GM18909 (cell line): Measurements from ENCODE around the gene FTO.

Experiments used
- ATAC-seq: cut with Tn5 transposase; IDR thresholded peaks from one replicate; pipeline ENCODE4 v1.9.1; 2021; ENCODE audit warnings: mild to moderate bottlenecking; ENCODE audit not compliant: unreplicated experiment, poor library complexity

Gene FTO

DNA sequence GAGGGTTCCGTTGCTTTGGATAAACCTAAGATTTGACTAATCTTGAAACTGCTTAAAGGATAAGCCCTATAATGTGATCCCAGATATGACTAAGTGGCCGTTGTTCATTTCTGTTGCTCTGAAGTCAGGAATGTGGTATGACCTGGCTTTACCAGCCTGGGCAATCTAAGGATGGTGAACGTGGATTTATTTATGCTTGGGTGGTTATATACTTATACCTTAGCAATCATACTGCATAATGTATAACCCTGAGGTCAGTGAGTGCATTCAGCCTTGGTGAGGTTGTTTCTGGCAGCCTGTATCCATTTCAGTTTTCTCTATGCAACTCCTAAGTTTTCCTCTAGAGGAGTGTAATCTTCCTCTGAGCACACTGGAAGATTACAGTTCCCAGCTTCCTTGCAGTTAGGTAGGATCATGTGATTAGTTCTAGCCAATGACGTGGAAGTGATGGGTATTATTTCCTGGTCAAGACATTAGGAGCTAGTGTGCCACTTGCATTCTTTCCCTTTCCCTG lies 41.9 kb downstream of the FTO start:
- ATAC-seq: no peak

DNA sequence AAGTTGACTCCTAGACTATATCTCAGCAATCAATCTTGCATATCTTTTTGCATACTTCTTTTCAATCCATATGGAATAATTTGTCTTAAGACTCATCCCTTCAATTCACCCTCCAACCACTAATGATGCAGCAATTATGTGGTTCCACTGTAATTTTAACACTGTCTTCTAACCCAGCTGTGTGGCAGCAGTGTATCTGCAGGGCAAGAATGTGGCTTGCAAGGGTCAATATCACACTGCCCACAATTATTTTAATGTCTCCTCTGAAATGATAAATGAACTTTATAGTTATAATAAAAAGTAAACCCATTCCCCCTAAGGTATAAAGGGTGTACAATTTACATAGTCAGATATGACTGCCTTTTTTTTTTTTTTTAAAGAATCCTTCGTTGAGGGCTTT lies 48.6 kb downstream of the FTO start:
- no peak for ATAC-seq

DNA sequence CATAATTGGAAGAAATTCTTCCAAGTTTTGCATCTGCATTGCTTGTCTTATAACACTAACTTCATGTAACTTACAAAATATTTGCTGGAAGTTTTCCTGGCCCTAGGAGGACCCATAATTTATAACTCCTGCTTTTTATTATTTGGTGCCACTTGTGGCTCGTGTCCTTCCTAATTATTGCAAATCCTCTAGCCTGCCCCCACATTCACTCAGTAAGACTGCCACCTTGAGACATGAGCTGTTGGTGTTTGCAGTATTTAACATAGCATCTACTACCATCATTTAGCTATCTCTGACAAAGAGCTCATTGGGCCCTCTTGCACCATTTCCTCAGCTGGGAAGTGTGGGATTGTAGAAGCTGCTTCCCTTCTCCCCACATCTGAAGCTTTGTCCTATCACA lies 49.5 kb downstream of the FTO start:
- no peak for ATAC-seq

DNA sequence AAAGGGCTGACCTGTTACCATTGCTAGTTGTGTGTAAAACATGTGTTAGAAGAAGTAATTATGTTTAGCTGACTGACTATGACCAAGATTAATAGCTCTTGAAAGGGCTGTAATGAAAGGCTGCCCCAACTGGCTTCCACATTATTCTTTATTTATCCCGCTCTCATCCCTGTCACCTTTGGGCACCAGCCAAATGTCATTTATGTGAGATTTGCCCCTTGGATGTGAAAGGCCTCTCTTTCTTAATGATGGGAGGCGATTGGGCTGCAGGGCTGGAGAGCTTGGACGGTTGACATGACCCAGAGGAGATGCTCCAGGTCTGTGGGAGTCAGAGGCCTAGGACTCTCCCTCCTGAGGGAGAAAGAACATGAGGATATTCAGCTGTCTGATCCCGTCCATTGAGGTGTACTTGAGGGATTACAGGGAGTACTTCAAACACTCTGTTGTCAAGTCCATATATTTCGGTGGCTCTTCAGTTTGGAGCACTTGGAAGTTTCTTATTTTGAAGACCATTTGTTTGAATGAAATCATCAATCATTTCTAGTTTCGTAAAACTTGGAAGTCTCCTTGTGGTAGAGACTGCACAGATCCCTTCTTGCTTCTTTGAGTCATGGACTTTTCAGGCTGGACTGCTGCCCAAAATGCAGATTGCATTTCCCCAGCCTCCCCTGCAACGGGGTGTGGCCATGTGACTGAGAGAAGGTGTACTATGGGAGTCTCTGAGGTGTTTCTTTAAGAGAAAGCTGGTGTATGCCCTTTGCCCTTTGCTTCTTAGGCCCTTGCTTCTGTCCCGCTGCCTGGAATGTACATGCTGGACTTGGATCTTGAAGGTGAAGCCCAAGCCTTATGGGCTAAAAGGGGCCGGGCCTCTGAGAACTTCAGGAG lies 51.3 kb downstream of the FTO start:
- no peak for ATAC-seq

DNA sequence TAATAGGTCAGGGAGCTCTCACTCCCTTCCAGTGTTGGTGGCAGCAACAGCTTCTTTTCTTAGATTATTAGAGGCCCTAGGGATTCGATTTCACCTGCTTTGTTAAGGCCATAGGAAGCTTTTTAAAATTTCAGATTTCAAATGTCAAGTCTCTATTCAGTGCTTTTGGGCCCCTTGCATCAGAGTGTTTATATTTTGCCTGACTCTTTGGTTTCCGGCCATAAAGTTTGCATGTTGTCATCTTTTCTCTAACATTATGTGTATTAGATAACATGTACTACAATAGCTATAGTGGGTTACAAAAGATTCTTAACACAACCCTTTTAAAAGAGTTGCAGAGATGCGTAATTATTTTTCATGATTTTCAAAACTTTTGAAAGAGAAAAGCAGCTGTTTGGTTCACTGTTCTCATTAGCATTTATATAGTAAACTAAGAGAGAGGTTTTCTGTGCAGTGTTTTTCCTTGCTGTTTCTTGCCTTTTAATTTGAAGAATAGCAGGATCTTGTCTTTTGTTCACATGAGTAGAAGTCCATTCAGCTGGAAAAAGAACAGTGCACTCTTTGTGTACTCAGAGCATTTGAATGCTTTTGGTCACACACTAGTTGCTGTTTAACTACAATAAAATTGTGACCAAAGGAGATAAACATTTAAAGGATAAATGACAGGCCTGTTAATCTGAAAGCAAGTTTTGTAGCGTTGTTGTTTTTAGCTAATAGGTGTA lies 52.5 kb downstream of the FTO start:
- ATAC-seq: no peak

DNA sequence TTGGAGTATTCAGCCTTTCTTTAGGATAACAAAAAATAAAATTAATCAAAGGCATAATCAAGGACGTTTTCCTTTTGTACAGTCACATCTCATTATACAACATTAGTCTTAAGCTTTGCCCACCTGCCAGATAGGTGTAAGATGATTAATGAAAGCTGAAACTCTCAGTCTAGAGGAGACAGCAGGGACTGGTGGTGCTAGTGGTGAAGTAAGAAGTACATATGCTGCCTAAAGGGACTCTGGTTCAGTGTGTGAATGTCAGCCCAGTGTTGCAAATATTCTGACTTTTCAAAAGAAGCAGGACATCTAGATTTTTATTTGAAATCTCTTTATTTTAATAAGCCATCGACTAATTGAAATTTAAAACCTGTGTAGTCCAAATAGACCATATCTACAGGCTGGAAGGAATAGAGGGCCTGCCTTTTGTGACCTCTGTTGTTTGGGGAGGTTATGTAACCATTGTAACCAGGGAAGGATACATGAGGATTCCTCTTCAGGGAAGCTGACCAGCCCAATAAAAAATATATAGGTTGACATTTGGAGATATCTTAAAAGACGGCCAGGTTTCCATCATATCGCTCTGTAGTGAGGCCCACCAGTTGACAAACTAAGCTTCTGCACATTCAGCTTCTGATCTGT lies 54.1 kb downstream of the FTO start:
- ATAC-seq: no peak

DNA sequence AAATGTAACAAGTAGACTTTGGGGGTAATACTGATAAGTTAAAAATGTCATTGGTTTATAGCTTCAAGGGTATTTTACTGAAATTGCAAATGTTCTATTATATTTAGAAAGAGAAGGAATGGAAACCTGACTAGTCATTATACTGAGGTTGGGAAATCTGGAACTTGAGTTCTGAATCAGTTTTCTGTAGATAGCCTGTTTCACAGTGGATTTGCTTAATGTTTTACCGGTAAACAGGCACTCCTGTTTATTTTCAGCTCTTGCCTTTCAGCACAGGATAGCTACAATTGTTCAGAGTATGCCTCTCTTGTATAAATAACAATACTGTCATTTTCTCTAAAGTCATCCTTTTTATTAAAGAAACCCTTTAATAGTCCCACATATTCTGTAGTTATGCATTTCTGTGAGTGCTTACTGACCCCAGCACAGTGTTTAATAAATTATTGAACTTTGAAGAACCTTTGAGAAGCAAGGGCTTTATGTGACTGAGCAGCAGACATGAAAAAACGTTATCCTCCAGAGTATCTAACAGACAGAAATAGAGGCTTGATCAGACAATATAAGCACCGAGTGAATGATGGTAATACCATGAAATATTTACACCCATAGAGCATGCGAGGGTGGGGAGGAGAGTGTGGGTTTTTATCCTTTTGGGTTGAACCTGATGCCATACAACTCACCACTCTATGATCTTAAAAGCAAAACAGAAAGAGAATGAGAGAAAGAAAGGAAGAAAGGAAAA lies 58.2 kb downstream of the FTO start:
- ATAC-seq: peak; percentile 45

DNA sequence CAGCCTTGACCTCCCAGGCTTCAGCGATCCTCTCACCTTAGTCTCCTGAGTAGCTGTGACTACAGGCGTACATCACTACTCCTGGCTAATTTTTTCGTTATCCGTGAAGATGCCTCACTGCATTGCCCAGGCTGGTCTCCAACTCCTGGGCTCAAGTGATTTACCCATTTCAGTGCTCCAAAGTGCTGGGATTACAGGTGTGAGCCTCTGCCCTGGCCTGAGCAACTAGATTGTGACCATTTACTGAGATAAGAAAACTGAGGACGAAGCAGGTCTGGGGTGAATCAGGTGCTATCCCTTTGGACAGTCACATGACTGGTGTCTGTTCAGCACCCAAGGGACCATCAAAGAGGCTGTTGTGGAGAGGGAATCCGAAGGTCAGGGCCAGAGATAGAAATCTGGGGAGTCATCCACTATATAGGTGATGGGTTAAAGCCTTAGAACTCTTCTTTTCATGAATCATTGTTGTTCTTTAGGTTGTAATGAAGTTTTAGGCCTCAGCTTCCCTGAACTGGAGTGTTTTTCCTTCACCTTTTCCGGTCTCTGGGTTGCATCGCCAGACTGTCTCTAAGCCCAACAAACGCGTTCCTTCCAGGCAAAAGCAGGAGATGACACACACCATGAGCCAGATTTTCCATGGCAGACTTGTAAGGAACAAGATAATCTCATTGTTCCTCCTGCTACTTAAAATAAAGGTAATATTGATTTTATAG lies 62.5 kb downstream of the FTO start:
- no peak for ATAC-seq

DNA sequence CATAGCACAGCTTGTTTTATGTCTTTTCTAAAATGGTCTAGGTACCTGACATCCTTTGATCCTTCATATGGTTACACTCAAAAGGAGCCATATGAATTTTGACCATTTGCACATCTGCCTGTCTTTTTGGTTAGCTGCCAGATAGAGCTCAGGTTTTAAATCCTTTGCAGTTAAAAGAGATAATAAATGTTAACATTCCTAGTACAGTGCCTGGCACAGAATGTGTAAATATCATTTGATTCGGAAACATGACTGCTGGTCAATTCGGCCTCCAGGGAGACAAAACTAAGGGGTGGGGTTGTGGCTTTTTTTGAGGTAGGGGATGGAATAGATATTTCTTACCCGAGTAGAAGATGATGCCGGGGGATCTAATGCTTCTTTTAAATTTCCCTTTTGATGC lies 64.2 kb downstream of the FTO start:
- no peak for ATAC-seq

DNA sequence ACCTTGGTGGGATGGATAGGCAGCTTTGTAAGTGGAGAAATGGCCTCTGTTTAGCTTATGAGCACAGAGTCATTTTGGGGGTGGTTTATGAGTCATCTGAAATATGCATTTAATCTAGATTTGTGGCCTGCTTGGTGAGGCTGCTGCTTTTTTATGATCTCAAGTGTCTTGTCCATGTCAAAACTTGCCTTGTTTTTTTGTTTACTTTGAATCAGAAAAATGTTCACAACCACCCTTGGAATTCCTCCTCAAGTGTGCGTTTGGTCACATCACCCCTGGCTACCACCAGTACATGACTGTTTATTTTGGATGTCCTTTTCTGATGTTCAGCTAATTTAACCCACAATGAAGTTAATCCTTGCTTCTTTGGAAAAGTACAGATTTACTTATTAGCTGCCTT lies 64.6 kb downstream of the FTO start:
- no peak for ATAC-seq

DNA sequence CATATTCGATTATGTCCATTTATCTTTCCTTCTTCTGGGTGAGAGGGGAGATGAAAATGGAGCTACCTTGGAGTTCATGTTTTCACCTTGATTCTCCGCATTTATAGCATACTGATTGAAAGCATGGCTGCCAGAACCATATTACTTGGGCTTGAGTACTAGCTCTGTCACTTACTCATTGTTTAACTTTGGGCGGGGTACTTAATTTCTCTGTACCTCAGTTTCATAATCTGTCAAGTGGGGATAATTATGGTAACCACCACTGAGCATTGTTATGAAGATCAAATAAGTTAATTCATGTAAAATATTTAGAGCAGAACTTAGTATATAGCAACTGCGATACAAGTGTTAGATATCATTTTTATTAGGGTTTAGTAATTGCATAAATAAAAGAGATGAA lies 65.2 kb downstream of the FTO start:
- no peak for ATAC-seq

DNA sequence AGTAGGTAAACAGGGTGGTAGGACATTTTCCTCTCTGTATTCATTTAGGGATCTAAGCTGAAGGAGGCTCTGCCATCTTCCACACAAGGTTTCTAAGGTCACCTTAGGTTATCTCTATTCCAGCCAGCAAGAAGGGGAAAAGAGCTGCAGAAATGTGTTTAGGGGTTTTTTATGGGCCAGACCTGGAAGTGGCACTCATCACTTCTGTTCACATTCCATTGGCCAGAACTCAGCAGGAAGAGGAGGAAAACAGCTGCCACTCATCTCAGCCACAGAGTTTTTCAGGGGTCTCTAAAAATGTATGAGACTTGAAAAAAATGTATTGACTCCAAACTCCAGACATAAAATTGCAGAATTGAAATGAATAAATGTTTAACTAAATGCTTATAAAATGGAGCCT lies 65.8 kb downstream of the FTO start:
- no peak for ATAC-seq

DNA sequence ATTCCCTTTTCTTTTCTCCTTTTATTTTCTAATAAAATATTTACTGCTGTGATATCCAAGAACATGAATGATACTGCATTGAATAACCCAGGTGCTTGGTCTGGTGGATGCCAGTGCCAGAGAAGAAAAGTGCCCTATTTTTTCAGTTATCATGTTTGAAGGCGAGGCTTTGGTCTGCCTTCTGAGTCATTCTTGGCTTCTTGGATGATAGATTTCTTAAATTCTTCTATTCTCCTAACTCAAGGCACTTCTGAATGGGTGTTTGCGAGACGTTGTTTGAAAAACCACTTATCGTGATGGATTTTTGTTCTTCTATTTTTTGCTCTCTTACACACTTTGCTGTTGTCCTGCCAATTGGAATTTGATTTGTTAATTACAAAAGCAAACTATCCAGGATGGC lies 66.7 kb downstream of the FTO start:
- no peak for ATAC-seq

DNA sequence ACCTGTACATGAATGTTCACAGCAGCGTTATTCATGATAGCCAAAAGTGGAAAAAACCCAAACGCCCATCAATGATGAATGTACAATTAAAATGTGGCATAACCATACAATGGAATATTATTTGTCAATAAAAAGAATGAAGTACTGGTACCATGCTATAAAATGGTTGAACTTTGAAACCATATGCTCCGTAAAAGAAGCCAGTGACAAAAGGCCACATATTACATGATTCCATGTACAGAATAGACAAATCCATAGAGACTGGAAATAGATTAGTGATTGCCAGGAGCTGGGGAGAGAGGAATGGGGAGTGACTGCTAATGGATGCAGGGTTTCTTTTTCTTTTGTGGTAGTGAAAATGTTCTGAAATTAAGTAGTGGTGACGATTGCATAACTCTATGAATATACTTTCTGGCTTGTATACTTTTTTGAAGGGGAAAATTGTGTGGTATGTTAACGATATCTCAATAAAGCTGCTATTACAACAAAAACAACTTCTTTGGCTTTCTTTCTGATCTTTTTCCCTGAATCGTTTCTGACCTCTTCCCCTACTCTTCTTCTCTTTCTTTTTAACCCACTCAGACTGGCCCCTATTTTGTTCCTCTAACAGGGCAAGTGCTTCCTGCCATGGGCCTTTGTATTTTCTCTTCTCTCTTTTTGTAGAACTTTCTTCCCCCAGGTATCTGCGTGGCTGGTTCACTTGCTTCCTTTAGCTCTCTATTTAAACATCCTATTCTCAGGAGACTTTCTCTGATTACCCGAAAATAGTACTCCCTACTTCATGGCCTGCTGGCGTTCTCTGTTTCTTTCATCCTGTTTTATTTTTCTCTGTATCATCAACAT lies 67.9 kb downstream of the FTO start:
- no peak for ATAC-seq

DNA sequence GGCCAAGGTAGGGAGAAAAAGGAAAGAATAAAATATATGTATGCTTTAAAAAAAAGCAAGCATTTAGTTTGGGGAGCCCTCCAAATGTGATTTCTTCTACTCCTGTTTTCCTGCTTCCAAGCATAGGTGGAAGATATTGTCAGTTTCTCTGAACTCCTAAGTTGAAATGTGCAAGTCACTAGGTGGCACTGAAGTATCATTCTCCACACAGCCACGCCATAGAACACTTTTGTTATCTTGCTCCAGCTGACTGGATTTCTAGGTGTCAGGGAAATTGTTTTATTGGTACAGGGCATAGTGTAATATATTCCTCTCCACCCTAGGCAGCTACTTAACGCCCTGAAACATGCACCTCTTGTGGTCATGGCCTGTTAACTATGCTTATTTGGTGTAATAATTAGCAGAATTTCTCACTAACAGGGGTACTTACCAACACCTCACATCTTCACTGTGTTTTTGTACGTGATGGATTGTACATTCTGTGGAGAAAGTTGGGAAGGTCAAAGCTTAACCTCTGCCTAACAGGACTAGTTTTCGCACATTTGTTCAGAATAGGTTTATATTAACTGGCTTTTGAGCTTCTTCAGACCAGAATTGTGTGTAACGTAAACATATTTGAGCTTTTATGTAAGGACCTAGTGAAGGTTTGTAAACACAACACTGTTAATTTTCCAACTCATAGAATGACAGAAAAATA lies 69.3 kb downstream of the FTO start:
- peak; percentile 70 for ATAC-seq

DNA sequence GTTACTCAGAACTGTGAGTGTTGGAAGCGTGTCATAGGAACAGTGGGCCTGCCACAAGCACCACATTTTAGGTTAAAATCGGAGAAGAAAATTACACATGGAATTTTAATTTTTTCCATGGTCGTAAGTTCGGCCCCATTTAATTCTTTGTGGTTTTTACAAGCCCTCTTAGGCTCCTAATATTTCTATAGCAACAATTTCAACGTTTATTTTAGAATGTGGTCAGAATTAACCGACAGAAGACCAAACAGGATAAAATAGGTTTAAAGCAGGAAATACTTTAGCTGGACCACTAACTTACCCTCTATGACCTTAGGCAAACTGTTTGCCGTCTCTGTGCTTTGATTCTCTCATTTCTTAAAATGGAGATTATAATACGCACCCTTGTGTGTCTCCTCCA lies 69.9 kb downstream of the FTO start:
- no peak for ATAC-seq

DNA sequence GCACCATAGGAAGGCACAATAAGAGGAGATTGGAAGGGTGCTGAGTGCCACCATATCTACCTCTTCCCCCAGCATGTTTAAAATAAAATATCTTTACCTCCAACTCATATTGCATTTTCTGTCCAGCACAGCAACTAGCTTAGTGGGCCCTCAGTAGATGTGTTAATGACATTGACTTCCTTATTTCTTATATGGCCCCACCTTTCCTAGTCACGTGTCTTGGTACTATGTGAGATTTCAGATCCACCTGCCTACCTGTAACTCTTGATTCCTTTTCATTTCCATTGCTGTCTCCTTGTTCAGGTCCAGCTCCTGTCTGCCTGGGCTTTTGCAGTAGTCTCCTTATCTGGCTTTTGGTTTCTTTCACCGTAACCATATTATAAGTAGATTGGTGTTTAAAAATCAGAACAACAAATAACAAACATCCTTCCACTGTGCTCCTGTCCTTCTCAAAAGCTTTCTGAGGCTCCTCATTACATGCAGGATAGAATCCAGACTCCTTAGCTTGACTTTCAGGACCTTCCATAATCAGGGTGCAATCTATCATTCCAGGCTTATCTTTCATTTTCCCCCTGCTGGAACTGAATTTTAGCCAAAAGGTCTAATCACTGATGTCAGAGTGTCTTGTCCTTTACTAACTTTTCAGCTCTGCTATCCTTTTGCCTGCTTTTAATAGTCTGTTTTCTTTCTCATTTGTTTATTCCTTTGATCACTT lies 71.3 kb downstream of the FTO start:
- ATAC-seq: no peak
